ENCODE data around the gene SLC30A3. TPM values are rescaled to one million over a fixed set of nuclear protein-coding genes. Genes with fewer than 3 reads are reported as not detected.

The SLC30A3 gene
- total RNA-seq, 6 donors from 2014 or later: 0.20 to 2.3 (median 1.2) TPM

DNA sequence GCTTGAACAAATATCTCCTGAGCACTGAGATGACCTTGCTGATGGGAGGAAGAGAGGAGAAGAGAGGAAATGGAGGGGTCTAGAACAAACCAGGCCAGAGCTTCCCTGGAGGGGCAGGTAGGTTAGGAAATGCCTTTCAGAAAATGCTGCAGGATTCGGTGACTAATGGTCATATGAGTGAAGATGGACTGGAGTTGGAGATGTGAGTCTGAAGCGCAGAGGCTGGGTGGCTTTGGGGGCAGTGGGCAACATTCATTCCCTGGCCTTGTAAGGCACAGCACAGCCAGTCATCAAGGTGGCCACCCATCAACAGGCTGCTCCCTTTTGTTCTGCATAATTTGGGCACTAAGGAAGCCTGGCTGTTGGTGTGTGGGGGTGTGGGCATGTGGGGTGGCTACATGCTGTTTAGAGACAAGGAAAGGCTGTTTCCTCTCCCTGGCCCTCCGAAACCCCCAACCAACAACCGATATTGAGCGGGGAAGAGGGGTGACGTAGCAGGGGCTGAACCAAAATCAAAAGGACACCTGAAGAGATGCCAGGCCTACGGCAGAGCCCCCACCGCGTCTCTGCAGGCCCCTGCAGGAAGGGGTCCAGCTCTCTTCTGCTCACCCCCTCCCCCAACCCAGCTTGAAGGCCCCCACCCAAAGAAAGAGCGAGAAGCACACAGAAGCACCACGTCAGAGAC lies 1.5 kb downstream of the SLC30A3 start:
- ATAC-seq (ENCODE audit: low FRiP score in 2 of 2) (no peak), DNase-seq (no peak)
- Histone ChIP-seq H3K27me3 (peaks cover 1 to 41% (median 28%) of the 10 kb centered on the region in 4 donors), H3K27ac (no peak overlapping the region), H3K4me1 (peaks cover 33 to 43% (median 36%) of the 10 kb centered on the region in 4 donors), H3K9me3 (no peaks in the 10 kb centered on the region), H3K4me3 (no peak overlapping the region), H3K36me3 (no peaks in the 10 kb centered on the region)
- TF ChIP-seq EP300 (IDR thresholded peaks at IDR 0.05) (no peak), POLR2A (IDR thresholded peaks at IDR 0.05) (no peak)
- TF ChIP-seq, protein P1, sequence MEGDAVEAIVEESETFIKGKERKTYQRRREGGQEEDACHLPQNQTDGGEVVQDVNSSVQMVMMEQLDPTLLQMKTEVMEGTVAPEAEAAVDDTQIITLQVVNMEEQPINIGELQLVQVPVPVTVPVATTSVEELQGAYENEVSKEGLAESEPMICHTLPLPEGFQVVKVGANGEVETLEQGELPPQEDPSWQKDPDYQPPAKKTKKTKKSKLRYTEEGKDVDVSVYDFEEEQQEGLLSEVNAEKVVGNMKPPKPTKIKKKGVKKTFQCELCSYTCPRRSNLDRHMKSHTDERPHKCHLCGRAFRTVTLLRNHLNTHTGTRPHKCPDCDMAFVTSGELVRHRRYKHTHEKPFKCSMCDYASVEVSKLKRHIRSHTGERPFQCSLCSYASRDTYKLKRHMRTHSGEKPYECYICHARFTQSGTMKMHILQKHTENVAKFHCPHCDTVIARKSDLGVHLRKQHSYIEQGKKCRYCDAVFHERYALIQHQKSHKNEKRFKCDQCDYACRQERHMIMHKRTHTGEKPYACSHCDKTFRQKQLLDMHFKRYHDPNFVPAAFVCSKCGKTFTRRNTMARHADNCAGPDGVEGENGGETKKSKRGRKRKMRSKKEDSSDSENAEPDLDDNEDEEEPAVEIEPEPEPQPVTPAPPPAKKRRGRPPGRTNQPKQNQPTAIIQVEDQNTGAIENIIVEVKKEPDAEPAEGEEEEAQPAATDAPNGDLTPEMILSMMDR (IDR thresholded peaks at IDR 0.05): no peak
- WGBS, 2 donors: 41 to 66% methylated on average over 11 of the region's 11 CpGs

DNA sequence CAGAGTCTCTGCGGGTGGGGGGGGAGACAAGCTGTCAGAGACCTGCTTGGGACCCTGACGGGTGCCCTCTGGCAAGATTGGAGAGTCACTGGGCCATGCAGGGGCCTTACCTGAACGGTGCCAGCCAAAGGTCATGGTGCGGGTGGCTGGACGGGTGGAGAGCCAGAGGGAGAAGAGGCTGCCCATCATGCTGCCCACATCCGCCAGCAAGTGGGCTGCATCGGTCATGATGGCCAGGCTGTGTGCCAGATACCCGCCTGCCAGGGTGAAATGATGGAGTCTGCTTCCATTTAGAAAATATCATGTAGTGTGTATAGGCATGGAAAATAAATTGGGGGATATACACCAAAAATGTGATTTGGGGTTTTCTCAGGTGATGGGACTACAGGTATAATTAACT lies 4.8 kb downstream of the SLC30A3 start:
- Histone ChIP-seq H3K36me3 (no peaks in the 10 kb centered on the region), H3K27ac (no peak overlapping the region), H3K9me3 (no peaks in the 10 kb centered on the region), H3K4me1 (peaks cover 13 to 17% (median 15%) of the 10 kb centered on the region in 4 donors), H3K27me3 (peaks cover 1 to 22% (median 19%) of the 10 kb centered on the region in 4 donors), H3K4me3 (no peak overlapping the region)
- DNase-seq (no peak), ATAC-seq (ENCODE audit: low FRiP score in 2 of 2) (no peak)
- no peak for TF ChIP-seq POLR2AphosphoS5 (IDR thresholded peaks at IDR 0.05)
- no peak for TF ChIP-seq POLR2A (IDR thresholded peaks at IDR 0.05)
- TF ChIP-seq, protein P1 (IDR thresholded peaks at IDR 0.05): no peak
- 86% methylated on average over 8 of the region's 8 CpGs for WGBS, 2 donors

DNA sequence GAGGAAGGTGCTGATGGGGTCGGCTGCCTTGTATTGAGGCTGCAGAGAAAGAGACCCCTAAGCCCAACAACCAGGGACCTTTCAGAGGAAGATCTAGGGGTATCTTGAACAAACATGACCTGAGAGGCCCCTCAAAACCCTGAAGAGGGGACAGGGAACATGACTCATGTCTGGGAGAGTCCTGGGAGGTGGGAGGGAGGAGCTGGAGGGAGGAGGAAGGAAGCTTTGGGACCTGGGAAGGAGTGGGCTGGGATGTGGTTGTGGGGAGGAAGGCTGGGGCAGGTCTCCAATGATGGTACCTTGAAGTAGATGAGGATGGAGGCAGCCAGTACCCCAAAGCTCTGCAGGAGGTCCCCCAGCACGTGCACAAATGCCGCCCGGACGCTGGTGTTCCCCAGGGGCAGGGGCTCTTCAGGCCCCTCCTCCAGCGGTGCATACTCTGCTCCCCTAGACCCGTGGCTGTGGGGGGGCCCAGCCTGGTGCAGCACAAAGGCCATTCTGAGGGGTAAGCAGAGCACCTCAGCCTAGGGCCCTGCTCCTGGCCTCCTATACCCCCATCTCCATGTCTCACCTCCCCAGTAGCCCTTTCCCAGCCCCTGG lies 5.9 kb downstream of the SLC30A3 start:
- TF ChIP-seq POLR2A (IDR thresholded peaks at IDR 0.05) (no peak), POLR2AphosphoS5 (IDR thresholded peaks at IDR 0.05) (no peak), EP300 (IDR thresholded peaks at IDR 0.05) (no peak)
- TF ChIP-seq, protein P1 (IDR thresholded peaks at IDR 0.05): no peak
- no peak for ATAC-seq (ENCODE audit: low FRiP score in 2 of 2)
- H3K36me3 ChIP-seq: no peaks in the 10 kb centered on the region
- no peak overlapping the region for H3K27ac ChIP-seq
- H3K9me3 ChIP-seq: no peaks in the 10 kb centered on the region
- no peak for DNase-seq
- peaks cover 2 to 6% (median 4%) of the 10 kb centered on the region in 4 donors for H3K4me1 ChIP-seq
- H3K27me3 ChIP-seq: peaks cover 1 to 11% (median 8%) of the 10 kb centered on the region in 4 donors
- 62 to 78% methylated on average over 2 to 7 of the region's 7 CpGs for WGBS, 2 donors
- H3K4me3 ChIP-seq: no peak overlapping the region

DNA sequence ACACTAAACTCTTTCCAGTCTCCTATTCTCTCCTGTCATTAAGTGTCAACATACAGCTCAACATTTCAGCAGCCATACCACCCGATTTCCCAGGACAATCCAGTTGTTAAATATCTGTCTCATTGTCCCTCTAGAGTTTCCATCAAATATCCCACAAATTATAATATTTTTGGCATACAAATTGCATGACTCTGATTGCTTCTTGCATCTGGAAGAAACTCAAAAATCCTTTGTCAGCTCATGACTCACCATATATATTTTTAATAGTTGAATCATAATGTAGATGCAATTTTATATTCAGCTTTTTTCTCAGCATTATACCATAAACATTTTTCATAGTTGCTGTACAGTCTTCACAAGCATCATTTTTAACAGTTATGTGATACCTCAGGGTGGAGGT lies 7.2 kb downstream of the SLC30A3 start:
- no peak overlapping the region for H3K4me3 ChIP-seq
- ATAC-seq (ENCODE audit: low FRiP score in 2 of 2): no peak
- no peaks in the 10 kb centered on the region for H3K36me3 ChIP-seq
- TF ChIP-seq, protein P1 (IDR thresholded peaks at IDR 0.05): no peak
- no peak for TF ChIP-seq POLR2AphosphoS5 (IDR thresholded peaks at IDR 0.05)
- no peak for TF ChIP-seq EP300 (IDR thresholded peaks at IDR 0.05)
- TF ChIP-seq POLR2A (IDR thresholded peaks at IDR 0.05): no peak
- H3K27ac ChIP-seq: no peak overlapping the region
- 29 to 30% methylated on average over 1 of the region's 1 CpG for WGBS, 2 donors
- no peak for DNase-seq
- no peaks in the 10 kb centered on the region for H3K9me3 ChIP-seq
- H3K4me1 ChIP-seq: no peaks in the 10 kb centered on the region
- peaks cover 0 to 4% (median 1%) of the 10 kb centered on the region in 4 donors for H3K27me3 ChIP-seq
